ENCODE measurements around the gene ZNF556. TPM values are rescaled to one million over a fixed set of nuclear protein-coding genes. Genes with fewer than 3 reads are reported as not detected.

Gene ZNF556
- total and polyA plus RNA-seq, 2 donors from 2014 or later: 0.56 to 0.76 TPM

DNA sequence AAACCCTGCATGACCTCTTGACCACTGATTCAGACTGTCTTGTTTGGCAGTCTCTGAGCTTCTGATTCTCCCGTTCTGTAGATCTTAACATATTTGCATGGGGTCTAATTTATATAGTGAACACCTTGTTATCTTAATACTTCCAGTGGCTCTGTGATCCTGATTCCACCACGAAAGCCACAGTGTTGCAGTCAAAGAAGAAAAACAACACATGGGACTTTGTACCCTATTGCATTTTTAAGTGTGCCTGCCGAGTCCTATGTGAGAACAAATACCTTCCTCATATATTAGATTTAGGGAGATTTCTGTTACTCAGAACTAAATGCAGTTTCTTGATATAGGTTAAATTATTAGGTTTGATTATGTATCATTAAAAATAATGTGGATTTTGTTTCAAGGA lies 12.3 kb upstream of the ZNF556 start:
- Histone ChIP-seq H3K9ac (ENCODE audit: low read length in 3 of 3) (no peak overlapping the region), H3K4me1 (ENCODE audit: control insufficient read depth in 2 of 3, insufficient read depth in 2 of 3, low read depth in 1 of 3, low read length in 3 of 3) (no peaks in the 10 kb centered on the region), H3K27ac (ENCODE audit: low read depth in 2 of 2, low read length in 2 of 2) (no peak overlapping the region), H3K9me3 (ENCODE audit: control insufficient read depth in 2 of 3, insufficient read depth in 1 of 3, low read length in 3 of 3) (peaks cover 18 to 61% (median 24%) of the 10 kb centered on the region in 3 donors), H3K27me3 (ENCODE audit: control insufficient read depth, insufficient read depth, low read length) (no peaks in the 10 kb centered on the region), H3K36me3 (ENCODE audit: control insufficient read depth in 2 of 3, insufficient read depth in 3 of 3, low read length in 3 of 3) (peaks cover 26 to 31% (median 27%) of the 10 kb centered on the region in 3 donors), H3K4me3 (ENCODE audit: low read length in 3 of 3) (no peak overlapping the region)
- FAIRE-seq: no peak
- TF ChIP-seq, protein P1, sequence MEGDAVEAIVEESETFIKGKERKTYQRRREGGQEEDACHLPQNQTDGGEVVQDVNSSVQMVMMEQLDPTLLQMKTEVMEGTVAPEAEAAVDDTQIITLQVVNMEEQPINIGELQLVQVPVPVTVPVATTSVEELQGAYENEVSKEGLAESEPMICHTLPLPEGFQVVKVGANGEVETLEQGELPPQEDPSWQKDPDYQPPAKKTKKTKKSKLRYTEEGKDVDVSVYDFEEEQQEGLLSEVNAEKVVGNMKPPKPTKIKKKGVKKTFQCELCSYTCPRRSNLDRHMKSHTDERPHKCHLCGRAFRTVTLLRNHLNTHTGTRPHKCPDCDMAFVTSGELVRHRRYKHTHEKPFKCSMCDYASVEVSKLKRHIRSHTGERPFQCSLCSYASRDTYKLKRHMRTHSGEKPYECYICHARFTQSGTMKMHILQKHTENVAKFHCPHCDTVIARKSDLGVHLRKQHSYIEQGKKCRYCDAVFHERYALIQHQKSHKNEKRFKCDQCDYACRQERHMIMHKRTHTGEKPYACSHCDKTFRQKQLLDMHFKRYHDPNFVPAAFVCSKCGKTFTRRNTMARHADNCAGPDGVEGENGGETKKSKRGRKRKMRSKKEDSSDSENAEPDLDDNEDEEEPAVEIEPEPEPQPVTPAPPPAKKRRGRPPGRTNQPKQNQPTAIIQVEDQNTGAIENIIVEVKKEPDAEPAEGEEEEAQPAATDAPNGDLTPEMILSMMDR (IDR thresholded peaks at IDR 0.05; ENCODE audit: borderline replicate concordance, extremely low read depth, insufficient read depth): no peak
- DNase-seq: no peak
- intact Hi-C loops (cut with DNase I): no loop called here

DNA sequence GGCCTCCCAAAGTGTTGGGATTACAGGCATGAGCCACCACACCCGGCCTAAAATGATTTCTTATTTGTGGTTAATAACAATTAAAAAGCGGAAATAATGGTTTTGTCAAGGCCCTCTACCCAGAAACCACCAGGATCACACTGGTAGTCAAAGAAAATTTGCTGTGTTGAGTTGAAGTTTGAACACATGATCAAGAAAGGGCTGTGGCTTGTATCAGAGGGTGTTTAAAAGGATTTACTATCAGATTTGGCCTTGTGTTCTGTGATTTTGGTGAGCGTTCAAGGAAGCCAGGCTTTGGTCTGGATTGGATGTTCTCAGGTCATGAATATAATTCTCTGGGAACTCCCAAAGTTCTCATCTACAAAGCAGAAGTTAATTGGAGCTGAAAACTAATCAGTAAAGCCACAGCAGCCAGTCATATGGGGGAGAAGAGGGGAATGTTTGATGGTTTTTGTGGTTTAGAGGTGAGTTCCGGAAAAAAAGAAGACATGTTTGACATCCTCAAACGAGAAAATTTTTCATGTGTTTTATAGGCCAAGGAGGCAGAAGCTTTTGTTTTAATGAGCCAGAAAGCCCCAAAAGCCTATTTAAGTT lies 10.6 kb upstream of the ZNF556 start:
- Histone ChIP-seq H3K9me3 (ENCODE audit: control insufficient read depth in 2 of 3, insufficient read depth in 1 of 3, low read length in 3 of 3) (peaks cover 18 to 52% (median 24%) of the 10 kb centered on the region in 3 donors), H3K27ac (ENCODE audit: low read depth in 2 of 2, low read length in 2 of 2) (no peak overlapping the region), H3K36me3 (ENCODE audit: control insufficient read depth in 2 of 3, insufficient read depth in 3 of 3, low read length in 3 of 3) (peaks cover 21 to 23% (median 22%) of the 10 kb centered on the region in 3 donors), H3K4me3 (ENCODE audit: low read length in 3 of 3) (no peak overlapping the region), H3K27me3 (ENCODE audit: control insufficient read depth, insufficient read depth, low read length) (no peaks in the 10 kb centered on the region), H3K4me1 (ENCODE audit: control insufficient read depth in 2 of 3, insufficient read depth in 2 of 3, low read depth in 1 of 3, low read length in 3 of 3) (no peaks in the 10 kb centered on the region), H3K9ac (ENCODE audit: low read length in 3 of 3) (no peak overlapping the region)
- DNase-seq (no peak), FAIRE-seq (no peak)
- intact Hi-C loops (cut with DNase I): no loop called here
- TF ChIP-seq, protein P1 (IDR thresholded peaks at IDR 0.05; ENCODE audit: borderline replicate concordance, extremely low read depth, insufficient read depth): no peak

DNA sequence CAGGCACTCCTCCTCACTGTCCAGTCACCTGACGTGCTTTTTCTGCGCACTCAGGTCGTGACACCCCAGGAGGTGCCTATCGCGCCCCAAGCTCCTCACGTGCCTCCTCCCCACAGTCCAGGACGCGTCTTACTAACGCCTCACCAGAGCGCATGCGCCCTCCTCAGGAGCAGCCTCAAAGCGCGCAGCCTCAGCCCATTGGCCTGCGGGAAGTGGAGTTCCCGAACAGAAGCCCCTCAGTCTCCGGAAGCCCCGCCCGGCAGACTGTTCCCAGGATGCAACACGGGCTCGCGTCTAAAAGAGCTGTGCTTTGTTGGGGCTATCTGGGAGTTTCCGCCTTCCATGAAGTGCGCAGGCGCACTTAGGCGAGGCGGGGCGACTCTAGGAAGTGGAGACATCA lies 8.3 kb upstream of the ZNF556 start:
- peaks cover under 1 to 4% (median 1%) of the 10 kb centered on the region in 3 donors for H3K36me3 ChIP-seq (ENCODE audit: control insufficient read depth in 2 of 3, insufficient read depth in 3 of 3, low read length in 3 of 3)
- H3K27ac ChIP-seq (ENCODE audit: low read depth in 2 of 2, low read length in 2 of 2): no peak overlapping the region
- no peak overlapping the region for H3K9ac ChIP-seq (ENCODE audit: low read length in 3 of 3)
- DNase-seq (no peak), FAIRE-seq (no peak)
- no peak overlapping the region for H3K4me3 ChIP-seq (ENCODE audit: low read length in 3 of 3)
- TF ChIP-seq, protein P1 (IDR thresholded peaks at IDR 0.05; ENCODE audit: borderline replicate concordance, extremely low read depth, insufficient read depth): no peak
- no peaks in the 10 kb centered on the region for H3K27me3 ChIP-seq (ENCODE audit: control insufficient read depth, insufficient read depth, low read length)
- intact Hi-C loops (cut with DNase I): no loop called here
- H3K9me3 ChIP-seq (ENCODE audit: control insufficient read depth in 2 of 3, insufficient read depth in 1 of 3, low read length in 3 of 3): peaks cover 5 to 32% (median 7%) of the 10 kb centered on the region in 3 donors
- no peaks in the 10 kb centered on the region for H3K4me1 ChIP-seq (ENCODE audit: control insufficient read depth in 2 of 3, insufficient read depth in 2 of 3, low read depth in 1 of 3, low read length in 3 of 3)

DNA sequence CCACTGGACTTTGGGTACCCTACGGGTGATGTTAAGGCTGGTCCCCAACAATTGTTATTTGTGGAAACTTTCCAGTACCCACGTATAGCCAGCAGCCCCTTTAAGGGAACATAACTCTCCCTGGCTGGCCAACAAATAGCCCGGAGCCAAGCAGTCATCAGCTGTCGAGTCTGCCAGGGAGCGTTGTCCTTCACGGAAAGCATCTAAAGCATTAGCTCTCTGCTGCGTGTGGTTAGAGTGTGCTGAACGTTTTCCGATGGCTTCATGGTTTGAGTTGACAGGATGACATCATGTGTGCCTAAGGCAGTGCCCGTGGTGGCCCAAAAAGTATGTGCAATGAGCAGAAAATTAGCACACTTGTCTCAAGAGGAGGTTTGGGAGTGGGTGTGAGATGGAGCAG lies 3.3 kb upstream of the ZNF556 start:
- intact Hi-C loops (cut with DNase I): no loop called here
- DNase-seq (no peak), FAIRE-seq (no peak)
- Histone ChIP-seq H3K27me3 (ENCODE audit: control insufficient read depth, insufficient read depth, low read length) (no peaks in the 10 kb centered on the region), H3K9me3 (ENCODE audit: control insufficient read depth in 2 of 3, insufficient read depth in 1 of 3, low read length in 3 of 3) (peaks cover 0 to 9% (median 0%) of the 10 kb centered on the region in 3 donors), H3K9ac (ENCODE audit: low read length in 3 of 3) (no peak overlapping the region), H3K36me3 (ENCODE audit: control insufficient read depth in 2 of 3, insufficient read depth in 3 of 3, low read length in 3 of 3) (no peaks in the 10 kb centered on the region), H3K27ac (ENCODE audit: low read depth in 2 of 2, low read length in 2 of 2) (no peak overlapping the region), H3K4me3 (ENCODE audit: low read length in 3 of 3) (no peak overlapping the region), H3K4me1 (ENCODE audit: control insufficient read depth in 2 of 3, insufficient read depth in 2 of 3, low read depth in 1 of 3, low read length in 3 of 3) (peaks cover 0 to 2% (median 0%) of the 10 kb centered on the region in 3 donors)
- TF ChIP-seq, protein P1 (IDR thresholded peaks at IDR 0.05; ENCODE audit: borderline replicate concordance, extremely low read depth, insufficient read depth): no peak
